Activated CD4-positive, alpha-beta memory T cell treated with anti-CD3 and anti-CD28 coated beads for 36 hours (primary cell): ENCODE measurements around the gene HOPX. TPM values are rescaled to one million over a fixed set of nuclear protein-coding genes. Genes with fewer than 3 reads are reported as not detected.

ENCODE experiments used
- CTCF ChIA-PET: fragments of 350-600 bp; sonication (Branson Sonifier 250); formaldehyde crosslinking; loops from one replicate; lab custom pipeline; 2021; ENCODE audit warnings: antibody characterized with exemption, inconsistent platforms; lab: Charles Lee
- POLR2A ChIA-PET: fragments of 350-600 bp; sonication (Branson Sonifier 250); formaldehyde crosslinking; loops from one replicate; lab custom pipeline; 2021; ENCODE audit warnings: antibody characterized with exemption; lab: Charles Lee
- DNase-seq: peaks from one replicate; pipeline ENCODE4 v3.0.0-alpha.2; 2020
- H3K27ac Mint-ChIP-seq: one replicate; pipeline ENCODE4 v1.8.0; 2021; ENCODE audit warnings: mixed read lengths
- H3K27me3 Mint-ChIP-seq: one replicate; pipeline ENCODE4 v1.8.0; 2021; ENCODE audit warnings: mixed read lengths
- H3K36me3 Mint-ChIP-seq: one replicate; pipeline ENCODE4 v1.8.0; 2021; ENCODE audit warnings: mixed read lengths
- H3K4me1 Mint-ChIP-seq: one replicate; pipeline ENCODE4 v1.8.0; 2021; ENCODE audit warnings: low read depth, mixed read lengths
- H3K4me3 Mint-ChIP-seq: one replicate; pipeline ENCODE4 v1.8.0; 2021; ENCODE audit warnings: mild to moderate bottlenecking, mixed read lengths
- H3K9me3 Mint-ChIP-seq: one replicate; pipeline ENCODE4 v1.8.0; 2021; ENCODE audit warnings: mixed read lengths
- intact Hi-C: fragments of 100-400 bp; cut with micrococcal nuclease; formaldehyde crosslinking; loops from one replicate; pipeline ENCODE4 v1.15.1; 2023
- total RNA-seq, 2 experiments: library from RNA; stranded (reverse); gene quantifications; one replicate each; pipeline ENCODE4 v1.2.3, GENCODE V29; 2021

Gene HOPX
- total RNA-seq, 2 experiments from 2014 or later, result 124 to 126 TPM

DNA sequence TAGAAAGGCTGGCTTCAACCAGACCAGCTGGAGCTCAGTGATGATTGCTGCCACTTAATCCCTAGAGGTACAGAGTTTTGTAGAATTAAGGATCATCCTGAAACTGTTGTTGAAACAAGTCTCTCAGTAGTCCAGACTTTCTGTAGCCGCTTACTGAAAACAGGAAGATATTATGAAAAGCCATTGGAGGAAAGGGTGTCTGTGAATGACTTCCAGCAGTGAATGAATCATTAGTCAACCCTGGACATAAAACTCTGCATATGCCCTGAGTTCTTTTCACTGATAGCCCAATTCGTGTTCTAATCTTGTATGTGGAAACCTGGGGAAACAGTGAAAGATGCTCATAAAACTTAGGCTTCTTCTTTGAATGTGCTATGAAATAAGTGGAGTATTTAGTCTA, 14.8 kb downstream of the HOPX start:
- H3K27ac Mint-ChIP-seq, result no peak overlapping the region
- ChIA-PET POLR2A (no interaction called here), CTCF (no interaction called here)
- DNase-seq, result no peak
- H3K27me3 Mint-ChIP-seq, result peaks cover 32% of the 10 kb centered on the region
- peaks cover 5% of the 10 kb centered on the region for H3K36me3 Mint-ChIP-seq
- H3K9me3 Mint-ChIP-seq, result peaks cover 9% of the 10 kb centered on the region
- no peaks in the 10 kb centered on the region for H3K4me1 Mint-ChIP-seq
- intact Hi-C loops, result no loop called here
- H3K4me3 Mint-ChIP-seq, result no peak overlapping the region

DNA sequence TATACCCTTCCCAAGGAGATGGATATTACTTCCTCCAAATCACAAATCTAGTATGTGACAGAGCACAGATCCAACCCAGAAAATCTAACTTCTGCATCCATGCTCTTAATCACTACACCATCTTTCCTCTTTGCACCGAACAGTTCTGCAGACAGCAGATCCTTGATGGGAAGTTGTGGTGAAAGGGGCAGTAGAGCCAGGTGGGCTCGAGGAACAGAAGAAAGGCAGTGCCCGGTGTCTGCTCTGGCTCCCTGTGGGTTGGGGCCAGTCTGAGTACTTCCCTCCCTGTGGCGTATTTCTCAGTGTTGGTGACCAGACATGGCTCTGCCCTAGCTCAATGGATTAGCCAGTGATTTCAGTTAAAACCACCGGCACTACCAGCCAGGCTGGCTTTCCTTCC, 15.3 kb downstream of the HOPX start:
- Mint-ChIP-seq H3K27me3 (peaks cover 33% of the 10 kb centered on the region), H3K4me1 (no peaks in the 10 kb centered on the region), H3K36me3 (peaks cover 5% of the 10 kb centered on the region), H3K9me3 (peaks cover 9% of the 10 kb centered on the region), H3K4me3 (no peak overlapping the region), H3K27ac (no peak overlapping the region)
- ChIA-PET CTCF (no interaction called here), POLR2A (interaction anchor here (0.6 kb wide), 1 partner anchor 112 kb away, joined by 3 read pairs; no protein-coding TSS in a partner anchor)
- no peak for DNase-seq
- intact Hi-C loops, result no loop called here

DNA sequence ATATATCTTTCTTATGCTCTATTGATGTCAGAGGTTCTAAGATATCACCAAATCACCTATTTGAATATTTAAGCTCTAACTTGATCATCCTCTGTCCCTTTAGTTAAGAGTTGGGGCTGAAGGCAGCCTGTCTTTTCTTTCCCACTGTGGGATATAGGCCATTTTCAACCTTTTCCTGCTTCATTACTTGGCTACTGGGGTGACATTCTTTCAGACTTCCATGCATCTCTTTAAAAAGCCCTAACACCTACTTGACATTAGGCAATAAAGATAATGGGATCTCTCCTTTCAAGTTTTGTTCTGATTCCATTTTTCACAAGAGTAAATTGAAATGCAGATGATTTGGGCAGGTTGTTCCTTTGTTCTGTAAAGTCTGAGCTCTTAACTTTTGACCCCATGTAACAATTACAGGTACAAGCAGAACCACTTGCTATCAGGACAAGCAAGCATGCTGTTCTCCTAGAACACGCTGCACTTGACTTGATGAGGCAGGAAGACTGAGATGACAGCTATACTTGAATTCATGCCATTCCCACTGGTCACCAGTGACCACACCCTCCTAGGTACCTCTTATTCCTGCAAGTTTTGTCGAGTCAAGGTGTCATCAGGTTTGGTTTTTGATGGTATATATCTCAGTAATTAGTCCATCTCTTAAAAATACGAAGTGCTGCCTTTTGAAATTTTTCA, 18.2 kb downstream of the HOPX start:
- no peaks in the 10 kb centered on the region for H3K36me3 Mint-ChIP-seq
- intact Hi-C loops, result no loop called here

DNA sequence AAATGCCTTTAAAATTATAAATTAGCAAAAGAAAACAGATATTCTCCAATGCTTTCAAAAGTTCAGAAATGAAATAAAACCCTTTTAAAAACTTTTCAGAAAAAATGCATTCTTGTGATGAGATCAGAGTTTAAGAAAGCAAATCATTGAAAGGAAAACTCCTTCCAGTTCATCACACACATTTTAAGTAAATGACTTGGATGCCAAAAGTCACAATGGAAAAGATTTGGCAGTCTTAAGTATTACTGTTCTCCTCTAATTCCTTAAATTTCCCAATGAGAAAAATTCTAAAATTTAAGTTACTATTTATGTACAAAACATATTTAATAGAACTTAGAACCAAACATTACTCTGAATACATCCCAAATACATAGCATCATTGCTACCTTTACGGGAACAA, 21.1 kb downstream of the HOPX start:
- H3K36me3 Mint-ChIP-seq, result peaks cover 4% of the 10 kb centered on the region
- H3K27ac Mint-ChIP-seq, result no peak overlapping the region
- H3K4me1 Mint-ChIP-seq, result peaks cover 16% of the 10 kb centered on the region
- H3K27me3 Mint-ChIP-seq, result peaks cover 46% of the 10 kb centered on the region
- ChIA-PET CTCF (interaction anchor here (0.6 to 1.8 kb wide), 2 partner anchors 104 to 140 kb away, joined by 3 to 11 read pairs; no protein-coding TSS in a partner anchor), POLR2A (no interaction called here)
- intact Hi-C loops, result loop anchor here (10.0 kb wide), 2 partner anchors 115 to 715 kb away; partner anchors contain the start of gene CEP135
- H3K4me3 Mint-ChIP-seq, result no peak overlapping the region
- H3K9me3 Mint-ChIP-seq, result no peaks in the 10 kb centered on the region
- DNase-seq, result no peak

More for the DNA sequence above, 18.2 kb downstream of the HOPX start:
- POLR2A ChIA-PET, result no interaction called here
- Mint-ChIP-seq H3K9me3 (no peaks in the 10 kb centered on the region), H3K27me3 (peaks cover 45% of the 10 kb centered on the region), H3K27ac (no peak overlapping the region), H3K4me1 (no peaks in the 10 kb centered on the region), H3K4me3 (no peak overlapping the region)
- CTCF ChIA-PET, result interaction anchor here (1.3 kb wide), 1 partner anchor 12 kb away, joined by 3 read pairs; no protein-coding TSS in a partner anchor
- no peak for DNase-seq

DNA sequence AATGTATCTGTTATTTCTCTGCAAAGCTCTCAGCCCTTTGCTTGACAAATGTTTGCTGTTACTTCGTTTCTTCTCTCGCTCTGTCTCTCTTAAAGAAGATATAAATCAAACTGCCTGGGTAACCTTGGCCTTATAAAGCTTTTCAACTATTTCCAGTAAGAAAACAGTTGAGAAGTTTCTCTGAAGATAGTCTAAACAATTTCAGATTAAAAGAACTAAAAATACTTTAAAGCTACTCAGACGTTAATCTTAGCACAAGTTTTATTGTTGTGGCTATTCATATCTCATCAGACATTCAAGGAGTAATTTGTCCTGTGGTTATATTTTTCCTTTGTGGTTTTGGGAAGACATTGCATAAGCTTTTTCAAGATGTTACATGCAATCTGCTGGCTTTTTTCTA, 22.6 kb downstream of the HOPX start:
- H3K27me3 Mint-ChIP-seq, result peaks cover 47% of the 10 kb centered on the region
- no peak overlapping the region for H3K27ac Mint-ChIP-seq
- peaks cover 12% of the 10 kb centered on the region for H3K36me3 Mint-ChIP-seq

DNA sequence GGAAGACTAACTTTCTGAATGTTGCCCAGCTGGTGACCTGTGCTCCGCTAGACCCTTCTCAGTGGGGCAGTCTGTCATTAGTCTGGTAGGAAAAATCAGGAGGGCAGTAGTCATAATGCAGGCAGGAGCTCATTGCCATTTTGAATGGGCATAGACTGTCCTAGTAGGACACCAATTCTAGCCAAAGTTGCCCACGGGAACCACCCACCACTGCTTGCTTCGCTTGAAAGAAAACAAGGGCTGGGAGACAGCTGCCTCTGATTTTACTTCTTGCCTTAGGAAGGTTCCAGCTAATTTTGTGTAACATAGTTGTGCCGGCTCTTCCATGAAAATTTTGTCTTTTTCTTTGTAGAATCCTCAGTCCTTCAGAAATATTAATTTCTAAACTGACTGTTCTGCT, 23.3 kb downstream of the HOPX start:
- H3K4me3 Mint-ChIP-seq, result no peak overlapping the region
- intact Hi-C loops, result loop anchor here (10.0 kb wide), 2 partner anchors 113 to 713 kb away; partner anchors contain the start of gene CEP135
- no peak overlapping the region for H3K27ac Mint-ChIP-seq
- H3K27me3 Mint-ChIP-seq, result peaks cover 44% of the 10 kb centered on the region
- ChIA-PET POLR2A (no interaction called here), CTCF (interaction anchor here (1.3 to 1.5 kb wide), 2 partner anchors 81 to 114 kb away, joined by 3 to 5 read pairs; no protein-coding TSS in a partner anchor)
- no peaks in the 10 kb centered on the region for H3K9me3 Mint-ChIP-seq
- DNase-seq, result no peak
- peaks cover 12% of the 10 kb centered on the region for H3K36me3 Mint-ChIP-seq
- H3K4me1 Mint-ChIP-seq, result peaks cover 35% of the 10 kb centered on the region

More for the DNA sequence above, 22.6 kb downstream of the HOPX start:
- POLR2A ChIA-PET, result no interaction called here
- intact Hi-C loops, result loop anchor here (10.0 kb wide), 2 partner anchors 114 to 714 kb away; partner anchors contain the start of gene CEP135
- Mint-ChIP-seq H3K4me1 (peaks cover 31% of the 10 kb centered on the region), H3K9me3 (no peaks in the 10 kb centered on the region), H3K4me3 (no peak overlapping the region)
- CTCF ChIA-PET, result interaction anchor here (1.0 to 1.8 kb wide), 2 partner anchors 140 to 141 kb away, joined by 3 to 11 read pairs; no protein-coding TSS in a partner anchor
- DNase-seq, result no peak

DNA sequence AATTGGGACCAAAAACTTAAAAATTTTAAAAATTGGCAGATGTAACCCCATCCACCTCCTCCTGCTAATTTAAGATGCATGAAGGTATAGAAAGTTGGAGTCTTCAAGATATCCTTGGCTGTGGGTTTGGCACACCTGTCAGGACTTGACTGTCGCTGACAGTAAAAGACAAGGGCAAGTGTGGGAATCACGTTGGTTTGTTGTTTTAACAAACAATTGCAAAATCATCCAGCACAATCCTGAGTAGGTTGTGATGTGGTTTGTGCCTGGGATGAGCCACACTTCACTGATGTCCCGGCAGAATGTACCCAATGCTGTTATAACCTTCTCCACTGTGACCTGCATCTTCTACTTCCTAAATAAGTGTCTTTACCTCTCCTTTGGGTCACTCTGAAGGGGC, 24.0 kb downstream of the HOPX start:
- no peak for DNase-seq
- H3K27me3 Mint-ChIP-seq, result peaks cover 44% of the 10 kb centered on the region
- no peak overlapping the region for H3K4me3 Mint-ChIP-seq
- H3K9me3 Mint-ChIP-seq, result no peaks in the 10 kb centered on the region
- H3K4me1 Mint-ChIP-seq, result peaks cover 40% of the 10 kb centered on the region
- peaks cover 12% of the 10 kb centered on the region for H3K36me3 Mint-ChIP-seq
- ChIA-PET CTCF (interaction anchor here (1.3 to 1.5 kb wide), 2 partner anchors 81 to 113 kb away, joined by 3 to 5 read pairs; no protein-coding TSS in a partner anchor), POLR2A (no interaction called here)
- no peak overlapping the region for H3K27ac Mint-ChIP-seq
- intact Hi-C loops, result loop anchor here (10.0 kb wide), 2 partner anchors 112 to 712 kb away; partner anchors contain the start of gene CEP135

DNA sequence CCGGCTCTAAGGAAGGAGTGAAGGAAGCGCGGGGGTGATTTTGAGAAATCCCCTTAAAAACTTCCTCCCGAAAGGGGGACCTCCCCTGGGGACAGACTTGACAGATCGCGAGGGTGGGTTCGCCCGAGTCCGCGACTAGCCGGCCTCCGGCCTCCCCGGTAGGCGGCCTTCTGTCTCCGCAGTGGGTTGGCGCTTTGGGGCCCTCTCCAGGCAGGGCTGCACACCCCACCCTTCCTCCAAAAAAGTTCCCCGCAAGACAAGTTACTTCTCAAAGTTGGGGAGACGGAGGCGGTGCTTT, 24.8 kb downstream of the HOPX start:
- ChIA-PET POLR2A (no interaction called here), CTCF (no interaction called here)
- intact Hi-C loops, result loop anchor here (10.0 kb wide), 2 partner anchors 111 to 711 kb away; partner anchors contain the start of gene CEP135
- DNase-seq, result peak; percentile 77
- Mint-ChIP-seq H3K27me3 (peaks cover 40% of the 10 kb centered on the region), H3K36me3 (peaks cover 12% of the 10 kb centered on the region), H3K4me3 (peak overlapping the region; percentile 71), H3K9me3 (no peaks in the 10 kb centered on the region), H3K4me1 (peaks cover 49% of the 10 kb centered on the region), H3K27ac (peak overlapping the region; percentile 60)

DNA sequence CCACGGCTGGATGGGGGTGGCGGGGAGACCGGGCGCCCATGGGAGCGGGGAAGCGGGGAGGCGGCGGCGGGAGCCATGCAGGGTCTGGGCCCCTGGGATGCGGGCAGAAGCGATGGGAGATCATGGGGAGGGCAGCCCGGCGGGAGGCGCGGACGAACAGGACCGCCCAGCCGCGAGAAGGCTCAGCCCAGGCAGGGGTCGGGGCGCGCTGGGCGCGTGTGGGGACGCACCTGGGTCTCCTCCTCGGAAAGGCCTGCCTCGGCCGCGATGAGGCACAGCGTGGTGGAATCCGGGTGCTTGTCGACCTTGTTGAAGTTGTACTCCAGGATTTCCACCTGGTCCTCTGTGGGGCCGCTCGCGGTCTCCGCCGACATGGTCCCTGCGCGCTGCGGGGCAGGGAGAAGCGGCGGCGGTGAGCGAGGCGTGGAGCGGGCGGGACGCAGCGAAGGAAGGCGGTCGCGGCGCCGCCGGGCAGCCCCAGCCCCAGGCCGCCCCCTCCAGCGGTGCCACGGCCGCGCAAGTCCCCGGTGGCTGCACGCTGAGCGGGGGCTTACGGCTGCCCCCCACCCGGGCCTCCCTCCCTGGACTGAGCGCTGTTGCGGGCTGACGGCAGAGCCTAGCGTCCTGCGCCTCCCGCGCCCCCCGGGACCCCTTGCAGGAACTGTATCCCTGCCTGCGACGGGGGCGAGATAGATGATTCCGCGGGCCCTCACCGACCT, 25.3 kb downstream of the HOPX start:
- intact Hi-C loops, result loop anchor here (2.0 to 10.0 kb wide), 3 partner anchors 15 to 711 kb away; partner anchors contain the start of gene CEP135
- CTCF ChIA-PET, result interaction anchor here (1.3 to 1.7 kb wide), 2 partner anchors 80 to 144 kb away, joined by 5 read pairs; no protein-coding TSS in a partner anchor
- POLR2A ChIA-PET, result interaction anchor here (6.5 kb wide), 1 partner anchor 16 kb away, joined by 64 read pairs; no protein-coding TSS in a partner anchor
- Mint-ChIP-seq H3K36me3 (peaks cover 12% of the 10 kb centered on the region), H3K27ac (peak overlapping the region; percentile 87), H3K4me1 (peaks cover 54% of the 10 kb centered on the region), H3K4me3 (peak overlapping the region; percentile 87), H3K27me3 (peaks cover 39% of the 10 kb centered on the region), H3K9me3 (no peaks in the 10 kb centered on the region)
- DNase-seq, result peak; percentile 33

DNA sequence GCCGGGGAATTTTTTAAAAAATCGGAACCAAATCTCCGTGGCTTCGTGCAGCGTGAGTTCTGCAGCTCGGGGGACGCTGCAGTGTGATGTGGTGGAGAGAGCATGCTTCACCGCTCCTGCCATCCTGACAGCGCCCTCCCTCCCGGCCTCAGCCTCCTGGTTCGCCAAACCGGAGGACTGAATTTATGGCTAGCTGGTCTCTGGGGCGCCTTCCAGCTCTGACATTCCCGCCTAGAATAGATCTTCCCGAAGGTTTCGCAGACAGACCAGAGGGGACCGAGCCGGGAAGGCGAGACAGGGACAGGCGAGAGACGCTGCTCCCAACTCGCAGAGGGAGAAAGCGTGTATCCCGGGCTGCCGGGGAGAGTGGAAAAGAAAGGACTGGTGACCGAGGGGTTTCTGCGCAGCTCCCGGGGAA, 25.9 kb downstream of the HOPX start:
- intact Hi-C loops, result loop anchor here (2.0 to 10.0 kb wide), 3 partner anchors 14 to 710 kb away; partner anchors contain the start of gene CEP135
- ChIA-PET POLR2A (interaction anchor here (6.5 kb wide), 1 partner anchor 15 kb away, joined by 64 read pairs; no protein-coding TSS in a partner anchor), CTCF (interaction anchor here (1.2 to 1.7 kb wide), 4 partner anchors 16 to 145 kb away, joined by 3 to 5 read pairs (median 5); no protein-coding TSS in a partner anchor)
- Mint-ChIP-seq H3K27me3 (peaks cover 38% of the 10 kb centered on the region), H3K36me3 (peaks cover 12% of the 10 kb centered on the region), H3K27ac (peak overlapping the region; percentile 87), H3K9me3 (no peaks in the 10 kb centered on the region), H3K4me1 (peaks cover 60% of the 10 kb centered on the region), H3K4me3 (peak overlapping the region; percentile 87)
- peak; percentile 31 for DNase-seq

DNA sequence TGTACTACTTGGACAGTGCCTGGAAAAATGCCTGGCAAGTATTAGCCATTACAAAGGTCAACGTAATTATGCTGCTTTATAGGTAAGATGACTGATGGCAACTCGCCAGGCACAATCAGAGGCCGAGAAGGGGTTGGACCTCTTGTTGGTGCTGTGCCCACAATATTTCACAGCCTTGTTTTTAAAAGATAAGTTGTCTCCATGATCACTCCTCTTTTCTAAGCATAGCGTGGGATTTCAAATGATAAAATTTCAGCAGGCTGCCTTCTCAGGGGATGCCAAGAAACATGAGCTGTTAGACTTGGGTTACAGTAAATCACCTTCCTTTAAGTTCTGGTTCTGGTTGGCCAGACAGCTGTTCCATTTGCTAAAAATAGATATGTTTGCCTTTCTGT, 26.9 kb downstream of the HOPX start:
- POLR2A ChIA-PET, result interaction anchor here (6.5 kb wide), 1 partner anchor 14 kb away, joined by 64 read pairs; no protein-coding TSS in a partner anchor
- Mint-ChIP-seq H3K27ac (peak overlapping the region; percentile 87), H3K9me3 (no peaks in the 10 kb centered on the region), H3K36me3 (peaks cover 19% of the 10 kb centered on the region), H3K4me1 (peaks cover 69% of the 10 kb centered on the region), H3K27me3 (peaks cover 35% of the 10 kb centered on the region), H3K4me3 (peak overlapping the region; percentile 87)
- no peak for DNase-seq
- intact Hi-C loops, result loop anchor here (2.0 to 10.0 kb wide), 6 partner anchors 13 to 709 kb away; partner anchors contain the start of genes CEP135, NOA1, POLR2B and REST
- CTCF ChIA-PET, result interaction anchor here (0.8 to 1.7 kb wide), 5 partner anchors 17 to 146 kb away, joined by 3 to 5 read pairs (median 5); no protein-coding TSS in a partner anchor
